Kidney epithelial cell (primary cell): ENCODE measurements around the gene PLD3. TPM values are rescaled to one million over a fixed set of nuclear protein-coding genes. Genes with fewer than 3 reads are reported as not detected.

Source experiments
- DNase-seq: peaks from one replicate; pipeline ENCODE4 v3.0.0-alpha.2; 2010; ENCODE audit warnings: low read depth
- H3K27me3 ChIP-seq: 2 replicates; pipeline ENCODE4 v1.6.0; 2011; ENCODE audit warnings: low read length; ENCODE audit not compliant: control insufficient read depth, insufficient read depth
- H3K36me3 ChIP-seq: 2 replicates; pipeline ENCODE4 v1.5.1; 2011; ENCODE audit warnings: low read length; ENCODE audit not compliant: control insufficient read depth, insufficient read depth
- H3K4me3 ChIP-seq: 2 replicates; pipeline ENCODE4 v1.5.1; 2011; ENCODE audit warnings: low read depth, mild to moderate bottlenecking, control low read depth, low read length
- CTCF ChIP-seq: IDR thresholded peaks from 2 replicates; pipeline ENCODE4 v1.5.1; 2011; ENCODE audit warnings: mild to moderate bottlenecking, moderate library complexity, low read length, control low read depth, inconsistent platforms; ENCODE audit not compliant: insufficient read depth, poor library complexity, severe bottlenecking
- total RNA-seq: library from RNA; depleted of rRNA; stranded (reverse); fragments of >200 nt; gene quantifications from 2 replicates; pipeline ENCODE4 v1.2.3, GENCODE V29; 2015

Gene PLD3
- total RNA-seq, 1 donor from 2014 or later = 350 TPM

GRCh38 chr19:40341601-40342482 lies 6.7 kb upstream of the PLD3 start:
- TF ChIP-seq CTCF = no peak
- no peaks in the 10 kb centered on the region for H3K27me3 ChIP-seq
- no peak for DNase-seq
- H3K36me3 ChIP-seq = no peaks in the 10 kb centered on the region
- no peak overlapping the region for H3K4me3 ChIP-seq

- no peak for DNase-seq
- TF ChIP-seq CTCF = no peak
- Histone ChIP-seq H3K36me3 (no peaks in the 10 kb centered on the region), H3K27me3 (no peaks in the 10 kb centered on the region), H3K4me3 (no peak overlapping the region)
Observed at GRCh38 chr19:40342644-40343311, 5.7 kb upstream of the PLD3 start.

DNA sequence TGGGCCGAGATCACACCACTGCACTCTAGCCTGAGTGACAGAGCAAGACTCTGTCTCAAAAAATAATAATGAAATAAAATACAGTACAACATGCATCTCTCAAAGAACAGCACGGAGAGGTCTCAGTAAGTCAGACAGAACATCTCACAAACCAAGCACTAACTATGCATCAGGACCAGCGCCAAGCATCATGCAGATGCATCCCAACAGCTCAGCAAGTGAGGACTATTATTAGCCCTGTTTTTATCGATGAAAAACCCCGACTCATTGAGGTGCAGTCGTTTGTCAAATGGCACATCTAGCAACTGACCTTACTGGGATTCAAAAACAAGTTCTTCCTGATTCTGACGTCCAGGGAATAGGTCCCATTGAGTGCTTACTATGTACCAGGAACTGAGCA lies 4.1 kb upstream of the PLD3 start:
- no peaks in the 10 kb centered on the region for H3K36me3 ChIP-seq
- DNase-seq = no peak
- no peak for TF ChIP-seq CTCF
- no peaks in the 10 kb centered on the region for H3K27me3 ChIP-seq
- no peak overlapping the region for H3K4me3 ChIP-seq

DNA sequence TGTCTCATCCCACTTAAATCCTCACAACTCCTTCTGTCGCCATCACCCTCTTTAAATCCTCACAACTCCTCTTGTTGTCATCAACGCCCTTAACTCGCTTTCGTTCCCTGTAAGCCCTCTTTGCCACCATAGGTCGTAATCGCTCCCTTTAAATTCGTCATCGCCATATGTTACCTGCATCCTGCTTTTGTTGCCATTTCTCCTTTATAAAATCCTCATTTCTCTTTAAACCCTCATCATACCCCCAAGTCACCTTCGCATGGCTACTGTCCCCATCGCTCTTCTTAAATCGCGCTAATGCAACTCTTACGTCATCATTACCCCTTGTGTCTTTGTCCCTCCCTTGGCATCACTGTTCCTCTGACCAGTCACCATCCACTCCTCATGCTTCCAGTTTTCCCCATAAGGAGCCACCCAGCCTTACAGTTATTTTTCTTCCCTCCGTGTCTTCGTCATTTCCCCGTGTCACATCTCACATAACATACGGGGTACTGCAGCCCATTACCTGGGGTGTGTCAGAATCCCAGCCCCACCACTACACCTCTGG lies 539 bp downstream of the PLD3 start:
- DNase-seq = no peak
- Histone ChIP-seq H3K36me3 (no peaks in the 10 kb centered on the region), H3K27me3 (no peaks in the 10 kb centered on the region), H3K4me3 (peak overlapping the region; percentile 96)
- no peak for TF ChIP-seq CTCF

DNA sequence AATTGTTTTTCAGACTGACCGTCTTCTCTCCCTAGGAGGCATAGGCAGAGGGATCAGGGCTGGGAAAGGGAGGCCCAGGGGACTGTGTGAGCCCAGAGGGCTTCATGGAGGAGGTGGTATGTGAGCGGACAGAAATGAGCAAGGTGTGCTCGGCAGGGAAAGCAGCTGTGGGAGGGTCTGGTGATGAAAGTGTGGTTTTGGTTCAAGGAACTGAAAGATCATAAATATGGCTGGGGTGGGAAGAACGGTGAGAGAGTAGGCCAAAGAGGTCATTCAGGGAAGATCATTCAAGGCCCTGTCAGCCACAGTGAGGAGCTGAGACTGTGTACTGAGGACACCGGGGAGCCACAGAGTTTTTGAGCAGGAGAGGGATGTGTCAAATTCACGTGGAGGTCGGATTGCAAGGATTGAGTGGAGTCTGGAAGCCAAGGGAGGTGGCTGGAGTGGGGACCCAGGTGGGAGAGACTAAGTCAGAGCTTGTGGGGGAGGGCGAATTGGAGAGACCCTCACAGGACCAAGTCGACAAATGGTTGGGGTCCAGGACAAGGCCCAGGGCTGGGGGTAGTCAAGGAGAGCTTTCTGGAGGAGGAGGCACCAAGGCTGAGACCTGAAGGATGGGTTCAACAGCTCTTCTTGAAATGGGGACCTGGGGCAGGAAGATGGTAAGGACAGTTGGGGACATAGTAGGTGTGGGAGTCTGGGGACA lies 7.6 kb downstream of the PLD3 start:
- TF ChIP-seq CTCF = no peak
- H3K27me3 ChIP-seq = no peaks in the 10 kb centered on the region
- no peak overlapping the region for H3K4me3 ChIP-seq
- DNase-seq = no peak
- no peaks in the 10 kb centered on the region for H3K36me3 ChIP-seq
